Suprapubic skin (tissue), 4 donors: ENCODE measurements around the gene SLC8A1. TPM values are rescaled to one million over a fixed set of nuclear protein-coding genes. Genes with fewer than 3 reads are reported as not detected.

ENCODE experiments used
- DNase-seq, 2 donors: peaks; one replicate each; pipeline ENCODE4 v3.0.0-alpha.2; 2019; ENCODE audit warnings: low spot score in 2 of 2
- H3K27ac ChIP-seq: fragments of 200-600 bp; sonication (generic); one replicate; pipeline ENCODE4 v1.5.1; 2019
- H3K27me3 ChIP-seq: fragments of 200-600 bp; sonication (generic); one replicate; pipeline ENCODE4 v1.5.1; 2019
- H3K36me3 ChIP-seq: fragments of 200-600 bp; sonication (generic); one replicate; pipeline ENCODE4 v1.5.1; 2019
- H3K4me1 ChIP-seq: fragments of 200-600 bp; sonication (generic); one replicate; pipeline ENCODE4 v1.5.1; 2019
- H3K4me3 ChIP-seq: fragments of 200-600 bp; sonication (generic); one replicate; pipeline ENCODE4 v1.5.1; 2019; ENCODE audit warnings: mild to moderate bottlenecking
- H3K9me3 ChIP-seq: fragments of 200-600 bp; sonication (generic); one replicate; pipeline ENCODE4 v1.5.1; 2019
- CTCF ChIP-seq, 2 donors: fragments of 200-600 bp in 1 of 2; fragments of 450-650 bp in 1 of 2; sonication (generic) in 1 of 2; IDR thresholded peaks; one replicate each; pipeline ENCODE4 v1.5.1; 2016 to 2019; ENCODE audit warnings: antibody characterized with exemption in 2 of 2, mild to moderate bottlenecking in 1 of 2, moderate library complexity in 1 of 2
- EP300 ChIP-seq: sonication (generic); formaldehyde crosslinking; IDR thresholded peaks from one replicate; pipeline ENCODE4 v1.6.1; 2017; ENCODE audit warnings: antibody characterized with exemption
- POLR2A ChIP-seq, 2 donors: fragments of 450-650 bp; IDR thresholded peaks; one replicate each; pipeline ENCODE4 v1.6.1; 2017; ENCODE audit warnings: antibody characterized with exemption in 2 of 2, mild to moderate bottlenecking in 2 of 2, moderate library complexity in 2 of 2
- POLR2AphosphoS5 ChIP-seq, 3 donors: sonication (generic); formaldehyde crosslinking; IDR thresholded peaks; one replicate each; pipeline ENCODE4 v1.6.1; 2017; ENCODE audit warnings: antibody characterized with exemption in 3 of 3
- WGBS: methylation state at CpG from one replicate; pipeline ENCODE4 v1.1.5; 2018; 5-methylcytosine and 5-hydroxymethylcytosine counted together
- total RNA-seq, 4 donors: library from RNA; depleted of rRNA; stranded (reverse); fragments of >200 nt; gene quantifications; one replicate each; pipeline ENCODE4 v1.1.0, GENCODE V29; 2016

SLC8A1 gene
- total RNA-seq, 4 donors from 2014 or later, result 2.4 to 14.4 (median 9.9) TPM

GRCh38 chr2:40062381-40062780, 389.5 kb downstream of the SLC8A1 start:
- DNase-seq, result no peak
- Histone ChIP-seq H3K9me3 (no peaks in the 10 kb centered on the region), H3K4me3 (no peak overlapping the region), H3K27me3 (no peaks in the 10 kb centered on the region), H3K36me3 (no peaks in the 10 kb centered on the region), H3K4me1 (no peaks in the 10 kb centered on the region), H3K27ac (no peak overlapping the region)
- WGBS, result 100% methylated on average over 1 of the region's 1 CpG
- TF ChIP-seq POLR2AphosphoS5 (IDR thresholded peaks at IDR 0.05) (no peak), CTCF (IDR thresholded peaks at IDR 0.05) (no peak), EP300 (no peak), POLR2A (IDR thresholded peaks at IDR 0.05) (no peak)

GRCh38 chr2:40049781-40050180, 402.1 kb downstream of the SLC8A1 start:
- no peaks in the 10 kb centered on the region for H3K36me3 ChIP-seq
- 27% methylated on average over 1 of the region's 1 CpG for WGBS

GRCh38 chr2:40048506-40048905, 403.4 kb downstream of the SLC8A1 start:
- 59% methylated on average over 1 of the region's 1 CpG for WGBS
- no peak for TF ChIP-seq CTCF (IDR thresholded peaks at IDR 0.05)
- no peak for TF ChIP-seq EP300
- no peak for TF ChIP-seq POLR2AphosphoS5 (IDR thresholded peaks at IDR 0.05)
- no peak for TF ChIP-seq POLR2A (IDR thresholded peaks at IDR 0.05)
- Histone ChIP-seq H3K36me3 (no peaks in the 10 kb centered on the region), H3K4me1 (no peaks in the 10 kb centered on the region), H3K4me3 (no peak overlapping the region), H3K27me3 (no peaks in the 10 kb centered on the region), H3K9me3 (no peaks in the 10 kb centered on the region), H3K27ac (no peak overlapping the region)
- no peak for DNase-seq

More at GRCh38 chr2:40049781-40050180, 402.1 kb downstream of the SLC8A1 start:
- Histone ChIP-seq H3K4me3 (no peak overlapping the region), H3K27me3 (no peaks in the 10 kb centered on the region), H3K4me1 (no peaks in the 10 kb centered on the region), H3K9me3 (no peaks in the 10 kb centered on the region), H3K27ac (no peak overlapping the region)
- no peak for DNase-seq
- no peak for TF ChIP-seq EP300
- no peak for TF ChIP-seq POLR2A (IDR thresholded peaks at IDR 0.05)
- no peak for TF ChIP-seq POLR2AphosphoS5 (IDR thresholded peaks at IDR 0.05)
- TF ChIP-seq CTCF (IDR thresholded peaks at IDR 0.05), result no peak

GRCh38 chr2:40047406-40047805, 404.5 kb downstream of the SLC8A1 start:
- no peak overlapping the region for H3K4me3 ChIP-seq
- TF ChIP-seq POLR2AphosphoS5 (IDR thresholded peaks at IDR 0.05) (no peak), CTCF (IDR thresholded peaks at IDR 0.05) (no peak), EP300 (no peak), POLR2A (IDR thresholded peaks at IDR 0.05) (no peak)
- H3K27me3 ChIP-seq, result no peaks in the 10 kb centered on the region
- WGBS, result 89% methylated on average over 3 of the region's 3 CpGs
- no peaks in the 10 kb centered on the region for H3K4me1 ChIP-seq
- H3K9me3 ChIP-seq, result no peaks in the 10 kb centered on the region
- DNase-seq, result no peak
- no peaks in the 10 kb centered on the region for H3K36me3 ChIP-seq
- no peak overlapping the region for H3K27ac ChIP-seq
